GM12874 (cell line): Measurements from ENCODE around the gene SENP2.

Experiments used
- CTCF ChIP-seq: IDR thresholded peaks from 2 replicates; pipeline ENCODE4 v1.5.1; 2011; ENCODE audit warnings: low read depth, mild to moderate bottlenecking, control low read depth, low read length, moderate library complexity; ENCODE audit not compliant: insufficient read depth

The SENP2 gene

DNA sequence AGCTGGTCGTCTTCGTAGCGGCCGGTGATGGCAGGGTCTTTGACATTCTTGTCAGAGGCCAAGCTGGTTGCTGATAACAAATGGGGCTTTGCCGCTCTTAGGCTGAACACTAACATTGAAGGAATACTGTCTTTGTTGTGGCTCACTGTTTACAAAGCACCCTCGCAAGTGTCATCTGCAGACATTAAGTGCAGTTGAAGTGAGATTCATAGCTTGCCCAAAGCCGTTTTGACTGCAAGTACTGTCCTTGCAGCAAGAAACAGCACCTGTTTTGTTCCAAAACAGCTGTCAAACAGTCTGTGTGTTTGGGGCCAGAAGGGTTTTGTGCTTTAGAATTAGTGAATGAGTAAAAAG is 568 bp downstream of the SENP2 start:
- TF ChIP-seq CTCF = no peak

DNA sequence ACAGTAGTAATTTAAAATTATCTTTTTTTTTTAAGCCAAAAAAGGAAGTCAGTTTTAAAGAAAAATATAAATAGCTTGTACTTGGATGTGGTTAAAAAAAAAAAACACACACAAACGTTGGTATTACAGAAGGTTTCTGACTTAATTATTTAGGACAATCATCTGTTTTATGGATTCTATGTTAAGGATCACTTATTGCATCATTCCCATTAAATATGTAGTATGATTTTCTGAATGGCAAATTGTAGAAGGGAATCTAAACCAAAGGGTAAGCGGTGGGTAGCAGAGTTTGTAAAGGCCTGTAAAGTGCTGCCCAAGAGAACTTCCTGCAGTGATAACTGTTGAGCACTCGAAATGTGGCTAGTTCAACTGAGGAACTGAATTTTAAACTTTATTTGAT is 8.0 kb downstream of the SENP2 start:
- no peak for TF ChIP-seq CTCF

GRCh38 chr3:185595526-185595925 is 9.4 kb downstream of the SENP2 start:
- no peak for TF ChIP-seq CTCF

DNA sequence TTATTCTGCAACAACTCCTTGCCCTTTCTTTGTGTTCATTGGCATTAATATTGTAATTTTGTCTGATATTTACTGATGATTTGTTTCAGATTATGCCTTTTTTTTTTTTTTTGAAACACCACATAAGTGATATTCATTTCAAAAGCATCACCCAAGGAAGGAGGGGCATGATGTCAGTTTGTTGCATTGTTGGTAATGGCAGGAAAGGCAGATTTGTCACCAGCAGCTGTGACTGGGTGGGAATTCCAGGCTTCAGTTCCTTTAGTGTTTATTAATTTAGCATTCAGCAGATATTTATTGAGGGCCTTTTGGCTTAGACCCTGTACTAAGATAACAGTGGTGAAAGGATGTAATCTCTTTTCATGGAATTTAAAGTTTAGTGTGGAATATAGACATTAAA is 19.5 kb downstream of the SENP2 start:
- TF ChIP-seq CTCF = no peak

DNA sequence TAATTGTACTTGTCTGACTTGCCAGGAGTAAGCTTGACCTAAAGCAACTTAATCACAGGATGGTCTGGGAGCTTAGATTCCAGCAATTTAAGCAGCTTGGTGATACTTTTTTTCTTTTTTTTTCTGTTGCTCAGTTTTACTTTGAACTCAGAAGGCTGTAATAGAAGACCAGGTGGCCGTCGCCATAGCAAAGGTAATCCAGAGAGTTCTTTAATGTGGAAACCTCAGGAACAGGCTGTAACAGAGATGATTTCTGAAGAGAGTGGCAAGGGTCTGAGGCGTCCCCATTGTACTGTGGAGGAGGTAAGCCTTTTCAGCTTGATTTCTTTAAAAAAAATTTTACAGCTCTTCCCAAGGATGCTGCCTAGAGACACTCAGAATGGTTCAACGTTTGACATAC is 20.1 kb downstream of the SENP2 start:
- no peak for TF ChIP-seq CTCF

DNA sequence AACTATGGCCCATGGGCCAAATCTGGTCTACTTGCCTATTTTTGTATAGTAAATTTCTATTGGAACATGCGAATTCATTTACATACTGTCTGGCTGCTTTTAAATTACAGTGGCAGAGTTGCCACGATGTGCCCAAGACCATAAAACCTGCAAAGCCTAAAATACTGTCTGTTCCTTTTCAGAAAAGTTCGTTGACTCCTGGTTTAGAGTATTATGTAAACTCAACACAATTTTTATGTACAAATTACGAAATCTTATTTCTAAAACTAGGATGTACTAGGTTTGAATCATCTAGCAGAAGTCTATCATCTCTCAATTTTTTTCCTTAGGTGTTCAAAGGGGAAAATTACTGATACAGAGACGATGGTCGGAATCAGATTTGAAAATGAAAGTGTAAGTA is 26.9 kb downstream of the SENP2 start:
- TF ChIP-seq CTCF = no peak

- TF ChIP-seq CTCF = no peak
Observed at GRCh38 chr3:185623939-185624665, 38.0 kb downstream of the SENP2 start.
